ENCODE measurements around the gene SLC25A27.

The SLC25A27 gene

GRCh38 chr6:46652603-46653438, at the start of gene SLC25A27, which contains the start of gene CYP39A1:
TSS of gene SLC25A27 (plus strand) at chr6:46652975. CDS start at chr6:46653193, 218 bp downstream.
TSS of gene CYP39A1 (minus strand) at chr6:46652818. CDS start at chr6:46652582, 236 bp downstream.
- TF ChIP-seq GATA3 (IDR thresholded peaks at IDR 0.05; ENCODE audit: low read depth, low read length) (no peak), GATA2 (IDR thresholded peaks at IDR 0.05; ENCODE audit: low read depth, low read length) (no peak)

GRCh38 chr6:46605091-46605797, 47.5 kb upstream of the SLC25A27 start:
- TF ChIP-seq GATA3 (IDR thresholded peaks at IDR 0.05; ENCODE audit: low read depth, low read length) (no peak), GATA2 (IDR thresholded peaks at IDR 0.05; ENCODE audit: low read depth, low read length) (no peak)

GRCh38 chr6:46606338-46606737, 46.4 kb upstream of the SLC25A27 start:
- TF ChIP-seq GATA2 (IDR thresholded peaks at IDR 0.05; ENCODE audit: low read depth, low read length) (no peak), GATA3 (IDR thresholded peaks at IDR 0.05; ENCODE audit: low read depth, low read length) (no peak)

- TF ChIP-seq GATA2 (IDR thresholded peaks at IDR 0.05; ENCODE audit: low read depth, low read length) (no peak), GATA3 (IDR thresholded peaks at IDR 0.05; ENCODE audit: low read depth, low read length) (no peak)
Measured at GRCh38 chr6:46610862-46611553, 41.8 kb upstream of the SLC25A27 start.

GRCh38 chr6:46612645-46613044, 40.1 kb upstream of the SLC25A27 start:
- TF ChIP-seq GATA3 (IDR thresholded peaks at IDR 0.05; ENCODE audit: low read depth, low read length) = no peak
- no peak for TF ChIP-seq GATA2 (IDR thresholded peaks at IDR 0.05; ENCODE audit: low read depth, low read length)

GRCh38 chr6:46618726-46619125, 34.0 kb upstream of the SLC25A27 start:
- TF ChIP-seq GATA2 (IDR thresholded peaks at IDR 0.05; ENCODE audit: low read depth, low read length) = no peak

- no peak for TF ChIP-seq GATA2 (IDR thresholded peaks at IDR 0.05; ENCODE audit: low read depth, low read length)
- no peak for TF ChIP-seq GATA3 (IDR thresholded peaks at IDR 0.05; ENCODE audit: low read depth, low read length)
Measured at GRCh38 chr6:46626228-46626909, 26.4 kb upstream of the SLC25A27 start.

GRCh38 chr6:46626976-46627375, 25.8 kb upstream of the SLC25A27 start:
- no peak for TF ChIP-seq GATA2 (IDR thresholded peaks at IDR 0.05; ENCODE audit: low read depth, low read length)
- no peak for TF ChIP-seq GATA3 (IDR thresholded peaks at IDR 0.05; ENCODE audit: low read depth, low read length)

GRCh38 chr6:46628498-46628897, 24.3 kb upstream of the SLC25A27 start:
- TF ChIP-seq GATA3 (IDR thresholded peaks at IDR 0.05; ENCODE audit: low read depth, low read length) = no peak
- TF ChIP-seq GATA2 (IDR thresholded peaks at IDR 0.05; ENCODE audit: low read depth, low read length) = no peak

GRCh38 chr6:46628976-46629375, 23.8 kb upstream of the SLC25A27 start:
- TF ChIP-seq GATA3 (IDR thresholded peaks at IDR 0.05; ENCODE audit: low read depth, low read length) = no peak
- no peak for TF ChIP-seq GATA2 (IDR thresholded peaks at IDR 0.05; ENCODE audit: low read depth, low read length)

GRCh38 chr6:46629691-46630090, 23.1 kb upstream of the SLC25A27 start:
- no peak for TF ChIP-seq GATA3 (IDR thresholded peaks at IDR 0.05; ENCODE audit: low read depth, low read length)
- TF ChIP-seq GATA2 (IDR thresholded peaks at IDR 0.05; ENCODE audit: low read depth, low read length) = no peak

GRCh38 chr6:46632053-46632452, 20.7 kb upstream of the SLC25A27 start:
- TF ChIP-seq GATA2 (IDR thresholded peaks at IDR 0.05; ENCODE audit: low read depth, low read length) (no peak), GATA3 (IDR thresholded peaks at IDR 0.05; ENCODE audit: low read depth, low read length) (no peak)

- no peak for TF ChIP-seq GATA3 (IDR thresholded peaks at IDR 0.05; ENCODE audit: low read depth, low read length)
- no peak for TF ChIP-seq GATA2 (IDR thresholded peaks at IDR 0.05; ENCODE audit: low read depth, low read length)
Measured at GRCh38 chr6:46635462-46635861, 17.3 kb upstream of the SLC25A27 start.

GRCh38 chr6:46637145-46637544, 15.6 kb upstream of the SLC25A27 start:
- TF ChIP-seq GATA2 (IDR thresholded peaks at IDR 0.05; ENCODE audit: low read depth, low read length) (no peak), GATA3 (IDR thresholded peaks at IDR 0.05; ENCODE audit: low read depth, low read length) (no peak)
